H1 (cell line): Measurements from ENCODE around the gene PLD5. TPM values are rescaled to one million over a fixed set of nuclear protein-coding genes. Genes with fewer than 3 reads are reported as not detected.

Experiments used
- CTCF ChIA-PET: fragments of 300-600 bp; sonication (Branson Sonifier 250); formaldehyde crosslinking; loops from one replicate; lab custom pipeline; 2021; ENCODE audit not compliant: partially characterized antibody; lab: Charles Lee
- POLR2A ChIA-PET: fragments of 300-600 bp; sonication (Branson Sonifier 250); formaldehyde crosslinking; loops from one replicate; lab custom pipeline; 2021; ENCODE audit warnings: inconsistent platforms; ENCODE audit not compliant: partially characterized antibody; lab: Charles Lee
- DNase-seq, 2 experiments: peaks; one replicate each; pipeline versions ENCODE4 v3.0.0 to v3.0.0-alpha.2; 2010 to 2022; ENCODE audit warnings: low spot score in 2 of 2, low read depth in 1 of 2, mixed read lengths in 1 of 2
- FAIRE-seq: peaks from 2 replicates; lab custom pipeline; 2011; peaks lifted over from hg19 to GRCh38; lab: Jason Lieb, UNC
- H2AFZ ChIP-seq: 2 replicates; pipeline ENCODE4 v1.8.1; 2012; ENCODE audit warnings: low read length, inconsistent platforms
- H2AK5ac ChIP-seq: 2 replicates; pipeline ENCODE4 v1.6.1; 2013; ENCODE audit warnings: low read depth, low read length
- H2BK120ac ChIP-seq: replicated peaks from 2 replicates; pipeline ENCODE3; 2013; ENCODE audit warnings: low read depth, low read length, inconsistent platforms
- H2BK12ac ChIP-seq: 2 replicates; pipeline ENCODE4 v1.6.1; 2013; ENCODE audit warnings: low read depth, low read length
- H2BK15ac ChIP-seq: 2 replicates; pipeline ENCODE4 v1.6.1; 2013; ENCODE audit warnings: low read length
- H2BK20ac ChIP-seq: 2 replicates; pipeline ENCODE4 v1.6.1; 2013; ENCODE audit warnings: low read length
- H2BK5ac ChIP-seq: 2 replicates; pipeline ENCODE4 v1.6.1; 2013; ENCODE audit warnings: low read depth, low read length
- H3K14ac ChIP-seq: 2 replicates; pipeline ENCODE4 v1.6.1; 2013; ENCODE audit warnings: inconsistent platforms; ENCODE audit not compliant: insufficient read length
- H3K18ac ChIP-seq: 2 replicates; pipeline ENCODE4 v1.6.1; 2013; ENCODE audit warnings: low read length; ENCODE audit errors: extremely low read depth
- H3K23ac ChIP-seq: 2 replicates; pipeline ENCODE4 v1.6.1; 2013; ENCODE audit warnings: inconsistent platforms; ENCODE audit not compliant: insufficient read length
- H3K23me2 ChIP-seq: 2 replicates; pipeline ENCODE4 v1.6.1; 2013; ENCODE audit warnings: low read depth, low read length
- H3K27ac ChIP-seq: 2 replicates; pipeline ENCODE4 v1.6.1; 2011; ENCODE audit warnings: low read depth, low read length, inconsistent platforms
- H3K27me3 ChIP-seq, 4 experiments: replicated peaks in 1 of 4; 1 replicate in 1 of 4; 2 replicates in 3 of 4; pipeline versions ENCODE4 v1.6.1 to v1.8.1; 2011 to 2013; ENCODE audit warnings: low read length in 3 of 4, mild to moderate bottlenecking in 3 of 4, inconsistent platforms in 2 of 4, mixed read lengths in 2 of 4, moderate library complexity in 1 of 4; ENCODE audit not compliant: control insufficient read depth in 3 of 4, insufficient read depth in 3 of 4; ENCODE audit errors: extremely low read depth in 1 of 4
- H3K36me3 ChIP-seq, 4 experiments: 2 replicates each; pipeline versions ENCODE4 v1.6.1 to v1.8.1; 2011 to 2013; ENCODE audit warnings: mild to moderate bottlenecking in 4 of 4, low read length in 3 of 4, moderate library complexity in 2 of 4, control low read depth in 1 of 4, inconsistent platforms in 1 of 4; ENCODE audit not compliant: insufficient read depth in 4 of 4, control insufficient read depth in 2 of 4
- H3K4ac ChIP-seq: replicated peaks from 2 replicates; pipeline ENCODE3; 2013; ENCODE audit warnings: low read length, low read depth, mixed read lengths, inconsistent platforms; ENCODE audit not compliant: insufficient read length
- H3K4me1 ChIP-seq, 4 experiments: replicated peaks in 1 of 4; 1 replicate in 1 of 4; 2 replicates in 3 of 4; pipeline versions ENCODE4 v1.6.1 to v1.8.1; 2011 to 2013; ENCODE audit warnings: low read length in 3 of 4, inconsistent platforms in 2 of 4, mixed read lengths in 1 of 4; ENCODE audit not compliant: insufficient read depth in 4 of 4, control insufficient read depth in 3 of 4
- H3K4me2 ChIP-seq, 2 experiments: 2 replicates each; pipeline versions ENCODE4 v1.6.1 to v1.8.1; 2011 to 2013; ENCODE audit warnings: low read depth in 2 of 2, low read length in 2 of 2, control low read depth in 1 of 2, inconsistent platforms in 1 of 2, mild to moderate bottlenecking in 1 of 2; ENCODE audit not compliant: insufficient read depth in 1 of 2
- H3K4me3 ChIP-seq, 4 experiments: fragments of 200-600, 300-600 bp in 1 of 4; sonication (generic), shearing (Covaris generic), sonication (Bioruptor Twin) in 1 of 4; 2 replicates each; pipeline versions ENCODE4 v1.5.1 to v1.8.1; 2011 to 2016; ENCODE audit warnings: low read length in 4 of 4, low read depth in 3 of 4, control low read depth in 2 of 4, inconsistent platforms in 2 of 4, mild to moderate bottlenecking in 2 of 4, mixed read lengths in 1 of 4, moderate library complexity in 1 of 4; ENCODE audit not compliant: insufficient read depth in 2 of 4; ENCODE audit errors: extremely low read depth in 1 of 4
- H3K56ac ChIP-seq: replicated peaks from 2 replicates; pipeline ENCODE3; 2013; ENCODE audit warnings: low read depth, mild to moderate bottlenecking, mixed read lengths, low read length, inconsistent platforms; ENCODE audit not compliant: insufficient read length
- H3K79me1 ChIP-seq: 2 replicates; pipeline ENCODE4 v1.6.1; 2013; ENCODE audit warnings: low read depth, low read length, control low read depth
- H3K79me2 ChIP-seq, 2 experiments: 2 replicates each; pipeline versions ENCODE4 v1.6.1 to v1.8.1; 2012 to 2013; ENCODE audit warnings: low read length in 2 of 2, mild to moderate bottlenecking in 2 of 2, inconsistent platforms in 1 of 2; ENCODE audit not compliant: insufficient read depth in 2 of 2, control insufficient read depth in 1 of 2
- H3K9ac ChIP-seq, 4 experiments: replicated peaks in 1 of 4; 1 replicate in 1 of 4; 2 replicates in 3 of 4; pipeline versions ENCODE4 v1.6.1 to v1.8.1; 2011 to 2013; ENCODE audit warnings: low read depth in 3 of 4, low read length in 3 of 4, control low read depth in 2 of 4, mild to moderate bottlenecking in 2 of 4, moderate library complexity in 2 of 4, inconsistent platforms in 1 of 4; ENCODE audit errors: extremely low read depth in 1 of 4
- H3K9me3 ChIP-seq, 2 experiments: 2 replicates each; pipeline versions ENCODE4 v1.6.1 to v1.8.1; 2012 to 2013; ENCODE audit warnings: mild to moderate bottlenecking in 2 of 2, moderate library complexity in 2 of 2, control low read depth in 1 of 2, inconsistent platforms in 1 of 2, low read depth in 1 of 2, low read length in 1 of 2, mixed read lengths in 1 of 2; ENCODE audit not compliant: insufficient read depth in 2 of 2
- H4K20me1 ChIP-seq, 2 experiments: replicated peaks in 1 of 2; 2 replicates each; pipeline versions ENCODE3 to v1.8.1; 2011 to 2013; ENCODE audit warnings: inconsistent platforms in 2 of 2, low read length in 2 of 2, mild to moderate bottlenecking in 1 of 2; ENCODE audit not compliant: insufficient read depth in 2 of 2, control insufficient read depth in 1 of 2
- H4K5ac ChIP-seq: 2 replicates; pipeline ENCODE4 v1.6.1; 2013; ENCODE audit warnings: low read length, low read depth, mixed read lengths, inconsistent platforms; ENCODE audit not compliant: insufficient read length
- H4K8ac ChIP-seq: 2 replicates; pipeline ENCODE4 v1.8.0; 2013; ENCODE audit warnings: mild to moderate bottlenecking, moderate library complexity, low read length, inconsistent platforms; ENCODE audit not compliant: insufficient read depth; ENCODE audit errors: extremely low read depth
- H4K91ac ChIP-seq: replicated peaks from 2 replicates; pipeline ENCODE3; 2013; ENCODE audit warnings: low read length, mixed read lengths, inconsistent platforms; ENCODE audit not compliant: insufficient read length
- EGR1 ChIP-seq: IDR thresholded peaks from 2 replicates; pipeline ENCODE4 v1.6.1; 2011; ENCODE audit warnings: low read depth, low read length, borderline replicate concordance
- POU5F1 ChIP-seq: IDR thresholded peaks from 2 replicates; pipeline ENCODE4 v1.6.1; 2011; ENCODE audit warnings: low read depth, mild to moderate bottlenecking, low read length, moderate library complexity
- WGBS, 2 experiments: shearing (Covaris generic) in 1 of 2; methylation state at CpG; one replicate each; pipeline versions ENCODE4 v1.1.6 to v1.1.7; 2013 to 2015; ENCODE audit warnings: low lambda C conversion rate in 2 of 2, mixed read lengths in 2 of 2, inconsistent platforms in 1 of 2, low coverage in 1 of 2, missing lambda C conversion rate in 1 of 2; ENCODE audit not compliant: insufficient replicate concordance in 2 of 2, insufficient coverage in 1 of 2, insufficient read length in 1 of 2; ENCODE audit errors: extremely low coverage in 1 of 2, missing lambda C conversion rate in 1 of 2; 5-methylcytosine and 5-hydroxymethylcytosine counted together
- polyA plus RNA-seq, 7 experiments: library from polyadenylated mRNA; depleted of rRNA in 3 of 7; stranded (reverse) in 5 of 7; unstranded in 2 of 7; fragments of >200 nt in 5 of 7; fragments of 200-250 nt in 2 of 7; gene quantifications; 1 replicate in 5 of 7; 2 replicates in 1 of 7; 4 replicates in 1 of 7; pipeline versions ENCODE4 v1.2.1 to v1.2.3, GENCODE V29; 2011 to 2013; ENCODE audit warnings: missing spikeins in 2 of 7, mixed read lengths in 2 of 7
- total RNA-seq: library from RNA; stranded (reverse); fragmentation: NEBNext Ultra II Directional; extraction: Animal tissue kit (Norgen Biotek cat#: 25700); gene quantifications from 2 replicates; pipeline ENCODE4 v1.2.1, GENCODE V29; 2021

Gene PLD5
- total and polyA plus RNA-seq, 2 of the 8 experiments (the other 6 are each of a cell fraction or from before 2014, with no cell fraction given), result 0.86 to 8.5 TPM

DNA sequence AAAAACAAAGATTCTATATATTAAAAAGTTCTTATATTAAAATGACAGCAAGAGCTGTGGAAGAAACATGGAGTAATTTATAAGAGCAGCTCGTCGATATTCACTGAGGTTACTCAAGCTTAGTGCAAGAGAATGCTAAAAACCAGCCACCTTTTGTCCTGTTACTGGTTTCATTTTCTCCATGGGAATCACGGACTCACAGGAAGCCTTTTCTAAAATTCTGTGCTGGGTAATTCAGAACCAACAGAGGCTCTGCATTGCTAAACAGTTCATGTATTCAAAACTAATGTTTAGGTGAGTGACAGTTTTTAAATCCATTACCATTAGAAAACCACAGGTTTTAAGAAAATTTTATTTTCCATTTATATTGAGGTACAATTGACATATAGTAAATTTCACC lies 377.8 kb downstream of the PLD5 start:
- Histone ChIP-seq H3K23ac (no peak overlapping the region), H2BK120ac (no peak overlapping the region), H3K27me3 (no peaks in the 10 kb centered on the region), H3K79me1 (no peaks in the 10 kb centered on the region), H4K8ac (no peak overlapping the region), H3K23me2 (no peaks in the 10 kb centered on the region), H2BK12ac (no peak overlapping the region), H3K14ac (no peak overlapping the region), H2BK5ac (no peak overlapping the region), H3K56ac (no peak overlapping the region), H3K18ac (no peak overlapping the region), H2BK20ac (no peak overlapping the region), H3K4me1 (peaks cover 0 to 5% (median 4%) of the 10 kb centered on the region in 4 experiments; a peak in 3 of 7 replicates), H4K91ac (no peak overlapping the region), H2AFZ (peak overlapping the region; percentile 26; the same call in 1 of the 2 replicates), H3K27ac (no peak overlapping the region), H3K9me3 (peaks cover 0 to 3% of the 10 kb centered on the region in 2 experiments; a peak in 1 of 4 replicates), H3K36me3 (no peaks in the 10 kb centered on the region), H3K79me2 (no peaks in the 10 kb centered on the region), H4K5ac (no peak overlapping the region), H2AK5ac (no peak overlapping the region), H3K4me3 (no peak overlapping the region), H4K20me1 (no peaks in the 10 kb centered on the region), H3K4ac (no peak overlapping the region), H3K4me2 (no peak overlapping the region), H2BK15ac (no peak overlapping the region), H3K9ac (no peak overlapping the region)
- TF ChIP-seq POU5F1, result no peak
- no peak for TF ChIP-seq EGR1
- ChIA-PET CTCF (no interaction called here), POLR2A (no interaction called here)
- no peak for DNase-seq
- no peak for FAIRE-seq
- WGBS, 2 experiments, result 48% methylated on average over 3 of the region's 3 CpGs; no CpG with 5 or more reads in 1 of the 2 experiments
